A673 (cell line): Measurements from ENCODE around the gene CLTC.

Experiments
- CTCF ChIP-seq: fragments of 300-800, 200-600 bp; sonication (generic); conservative IDR thresholded peaks from 2 replicates; pipeline ENCODE4 v1.5.1; 2017; ENCODE audit warnings: low read depth, mild to moderate bottlenecking, antibody characterized with exemption, low read length, moderate library complexity, mixed read lengths
- EZH2 ChIP-seq: fragments of 200-600 bp; sonication (generic); IDR thresholded peaks from 2 replicates; pipeline ENCODE4 v1.6.1; 2017; ENCODE audit warnings: borderline replicate concordance, low read depth, mild to moderate bottlenecking, mixed read lengths, antibody characterized with exemption, low read length; ENCODE audit not compliant: poor library complexity, severe bottlenecking

- no peak for TF ChIP-seq CTCF
- TF ChIP-seq EZH2, result no peak
Measured at GRCh38 chr17:59669411-59669810, 49.7 kb downstream of the CLTC start.
